Right lobe of liver (tissue), 4 donors: ENCODE data around the gene CDK17.

Source experiments
- POLR2A ChIP-seq: fragments of 450-650 bp; IDR thresholded peaks from one replicate; pipeline ENCODE4 v1.6.1; 2017; ENCODE audit warnings: antibody characterized with exemption, mild to moderate bottlenecking
- TF ChIP-seq, protein P1 (sequence below), 4 donors: fragments of 200-600 bp in 3 of 4; fragments of 450-650 bp in 1 of 4; IDR thresholded peaks; one replicate each; pipeline versions ENCODE4 v1.5.1 to v1.8.0; 2016 to 2022; ENCODE audit warnings: antibody characterized with exemption in 4 of 4, mild to moderate bottlenecking in 2 of 4
- donor health status: DM: no; HTN: no; CAD: no.
- donor health status: DM: no; HTN: no; CAD: no.
- donor health status: DM: no; HTN: yes; CAD: no.

DNA sequence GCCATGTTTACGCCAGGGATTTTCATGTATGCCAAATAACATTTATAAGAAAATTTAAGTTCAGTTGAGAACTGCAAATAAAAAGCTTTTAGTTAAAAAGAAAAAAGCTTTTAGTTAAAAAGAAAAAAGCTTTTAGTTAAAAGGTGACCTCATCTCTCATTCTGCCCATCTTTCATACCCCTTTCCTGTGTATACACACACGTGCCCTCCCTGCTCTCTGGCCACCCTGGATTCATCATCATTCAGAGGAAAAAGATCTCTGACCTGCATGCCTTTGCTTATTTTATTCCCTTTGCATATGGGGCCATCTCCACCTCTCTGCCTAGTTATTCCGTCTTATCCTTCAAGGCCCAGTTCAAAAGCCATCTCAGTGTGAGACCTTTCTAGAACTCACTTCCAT lies 38.1 kb upstream of the CDK17 start:
- TF ChIP-seq, protein P1, sequence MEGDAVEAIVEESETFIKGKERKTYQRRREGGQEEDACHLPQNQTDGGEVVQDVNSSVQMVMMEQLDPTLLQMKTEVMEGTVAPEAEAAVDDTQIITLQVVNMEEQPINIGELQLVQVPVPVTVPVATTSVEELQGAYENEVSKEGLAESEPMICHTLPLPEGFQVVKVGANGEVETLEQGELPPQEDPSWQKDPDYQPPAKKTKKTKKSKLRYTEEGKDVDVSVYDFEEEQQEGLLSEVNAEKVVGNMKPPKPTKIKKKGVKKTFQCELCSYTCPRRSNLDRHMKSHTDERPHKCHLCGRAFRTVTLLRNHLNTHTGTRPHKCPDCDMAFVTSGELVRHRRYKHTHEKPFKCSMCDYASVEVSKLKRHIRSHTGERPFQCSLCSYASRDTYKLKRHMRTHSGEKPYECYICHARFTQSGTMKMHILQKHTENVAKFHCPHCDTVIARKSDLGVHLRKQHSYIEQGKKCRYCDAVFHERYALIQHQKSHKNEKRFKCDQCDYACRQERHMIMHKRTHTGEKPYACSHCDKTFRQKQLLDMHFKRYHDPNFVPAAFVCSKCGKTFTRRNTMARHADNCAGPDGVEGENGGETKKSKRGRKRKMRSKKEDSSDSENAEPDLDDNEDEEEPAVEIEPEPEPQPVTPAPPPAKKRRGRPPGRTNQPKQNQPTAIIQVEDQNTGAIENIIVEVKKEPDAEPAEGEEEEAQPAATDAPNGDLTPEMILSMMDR (IDR thresholded peaks at IDR 0.05) = no peak
- no peak for TF ChIP-seq POLR2A
